GM15510 (cell line): ENCODE results near the gene HOATZ.

Experiments
- POLR2A ChIP-seq: IDR thresholded peaks from 3 replicates; pipeline ENCODE4 v1.6.1; 2011; ENCODE audit warnings: borderline replicate concordance; ENCODE audit not compliant: insufficient read length; ENCODE audit errors: extremely low read depth

HOATZ gene

GRCh38 chr11:111514216-111515031 is at the start of gene HOATZ:
HOATZ (plus strand) TSS chr11:111514778; CDS start chr11:111514785, 7 bp downstream.
- no peak for TF ChIP-seq POLR2A

GRCh38 chr11:111465400-111465799 is 49.2 kb upstream of the HOATZ start:
- no peak for TF ChIP-seq POLR2A

DNA sequence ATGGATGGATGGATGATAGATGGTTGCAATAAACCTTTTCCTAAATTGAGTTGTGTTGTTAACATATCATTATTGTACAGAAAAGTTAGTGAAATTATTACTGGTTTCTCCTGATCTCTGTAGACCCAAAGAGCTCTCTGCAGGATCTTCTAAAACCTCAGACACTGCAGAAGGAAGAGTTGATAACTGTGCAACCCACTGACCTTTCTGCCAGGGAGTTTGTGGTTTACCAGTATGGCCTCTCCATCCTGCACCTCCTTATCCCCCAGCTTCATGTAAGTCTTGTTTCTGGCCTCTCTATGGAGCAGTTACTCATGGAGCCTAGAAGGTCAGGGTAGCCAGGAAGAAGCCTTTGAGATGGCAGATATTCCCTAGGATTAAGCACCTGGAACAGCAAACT is 48.0 kb upstream of the HOATZ start:
- TF ChIP-seq POLR2A = no peak

DNA sequence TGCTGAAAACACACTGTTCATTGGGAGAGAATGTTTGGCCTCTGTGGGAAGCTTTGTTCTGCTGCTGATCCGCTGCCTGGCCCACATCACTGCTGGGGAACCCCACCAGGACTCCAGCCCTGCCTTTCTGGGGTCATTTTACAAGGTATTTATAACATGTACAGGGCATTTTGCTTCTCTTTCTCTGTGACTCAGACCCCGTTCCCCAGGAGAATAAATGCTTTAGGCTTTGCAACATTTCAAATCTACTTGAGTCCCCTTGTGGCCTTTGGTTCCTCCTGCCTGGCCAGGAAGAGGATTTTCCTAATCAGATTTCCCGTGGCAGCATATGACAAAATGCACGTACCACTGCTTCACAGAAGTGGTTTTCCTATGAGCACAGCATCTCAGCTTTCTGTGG is 45.4 kb upstream of the HOATZ start:
- TF ChIP-seq POLR2A = no peak

DNA sequence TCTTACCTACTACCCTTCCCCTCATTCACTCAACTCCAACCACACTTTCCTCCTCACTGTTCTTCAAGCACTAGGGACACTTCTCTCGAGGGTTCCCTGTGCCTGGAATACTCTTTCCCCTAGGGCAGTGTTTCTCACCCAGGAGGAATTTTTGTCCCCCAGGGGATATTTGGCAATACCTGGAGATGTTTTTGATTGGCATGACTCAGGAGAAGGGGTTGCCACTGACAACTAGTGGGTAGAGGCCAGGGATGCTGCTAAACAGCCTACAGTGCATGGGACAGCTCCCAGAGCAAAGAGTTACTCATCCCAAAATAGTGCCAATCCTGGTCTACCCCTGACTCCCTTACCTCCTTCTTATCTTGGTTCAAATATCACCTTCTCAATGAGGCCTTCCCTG is 42.4 kb upstream of the HOATZ start:
- no peak for TF ChIP-seq POLR2A

GRCh38 chr11:111474432-111474831 is 40.1 kb upstream of the HOATZ start:
- TF ChIP-seq POLR2A = no peak

- no peak for TF ChIP-seq POLR2A
Measured at GRCh38 chr11:111476366-111476765, 38.2 kb upstream of the HOATZ start.

GRCh38 chr11:111476956-111477355 is 37.6 kb upstream of the HOATZ start:
- no peak for TF ChIP-seq POLR2A

DNA sequence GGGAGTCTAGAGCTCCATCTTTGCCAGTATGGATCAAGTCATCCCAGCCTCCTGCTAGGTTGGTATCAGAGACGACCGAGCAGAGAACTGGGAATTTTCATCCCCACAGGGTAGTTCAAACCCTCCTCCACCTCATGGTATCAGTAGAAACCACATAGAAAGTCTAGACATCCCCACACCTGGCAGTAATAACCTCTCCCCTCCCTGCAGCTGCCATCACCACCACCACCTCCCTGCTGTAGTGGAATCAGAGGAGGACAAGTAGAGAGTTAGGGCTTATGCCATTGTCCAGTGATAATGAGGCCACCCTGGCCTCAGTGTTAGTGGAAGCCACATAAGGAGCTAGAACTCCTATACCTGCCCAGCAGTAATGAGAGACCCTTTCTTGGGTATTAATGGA is 36.7 kb upstream of the HOATZ start:
- TF ChIP-seq POLR2A = no peak

DNA sequence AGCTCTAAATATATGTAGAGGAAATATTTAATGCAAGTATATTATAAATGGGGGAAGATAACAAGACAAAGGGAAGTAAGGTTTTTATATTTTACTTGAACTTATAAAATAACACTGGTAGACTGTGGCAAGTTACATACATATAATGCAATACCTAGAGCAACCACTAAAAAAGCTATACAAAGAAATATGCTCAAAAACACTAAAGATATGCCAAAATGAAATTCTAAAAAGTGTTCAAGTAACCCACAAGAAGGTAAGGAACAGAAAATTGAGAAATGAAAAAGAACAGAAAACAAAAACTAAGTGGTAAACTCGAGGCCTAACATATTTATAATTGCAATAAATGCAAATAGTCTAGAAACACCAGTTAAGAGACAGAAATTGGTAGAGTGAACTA is 34.9 kb upstream of the HOATZ start:
- no peak for TF ChIP-seq POLR2A

DNA sequence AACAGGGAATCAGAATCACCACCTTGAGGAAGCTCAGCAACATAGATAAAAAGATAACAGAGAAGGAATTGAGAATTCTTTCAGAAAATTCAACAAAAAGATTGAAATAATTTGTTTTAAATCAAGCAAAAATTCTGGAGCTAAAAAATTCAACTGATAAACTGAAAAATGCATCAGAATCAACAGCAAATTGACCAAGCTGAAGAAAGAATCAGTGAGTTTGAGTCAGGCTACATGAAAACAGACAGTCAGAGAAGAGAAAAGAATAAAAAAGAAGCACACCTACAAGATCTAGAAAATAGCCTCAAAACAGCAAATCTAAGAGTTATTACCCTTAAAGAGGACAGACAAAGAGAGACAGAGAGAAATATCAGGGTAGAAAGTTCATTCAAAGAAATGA is 31.1 kb upstream of the HOATZ start:
- TF ChIP-seq POLR2A = no peak

DNA sequence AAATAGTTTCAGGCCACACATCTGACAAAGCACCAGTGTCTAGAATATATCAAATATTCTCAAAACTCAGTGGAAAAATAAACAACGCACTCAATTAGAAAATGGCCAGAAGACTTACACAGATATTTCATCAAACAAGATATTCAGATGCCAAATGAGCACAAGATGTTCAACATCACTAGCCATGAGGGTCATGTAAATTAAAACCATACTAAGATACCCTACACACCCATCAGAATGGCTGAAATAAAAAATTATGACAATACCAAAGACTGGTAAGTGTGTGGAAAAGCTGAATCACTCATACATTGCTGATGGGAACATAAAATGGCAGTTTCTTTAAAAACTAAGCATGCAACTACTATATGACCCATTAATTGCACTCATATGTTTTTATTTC is 24.1 kb upstream of the HOATZ start:
- no peak for TF ChIP-seq POLR2A

- no peak for TF ChIP-seq POLR2A
Measured at GRCh38 chr11:111494040-111494439, 20.5 kb upstream of the HOATZ start.

GRCh38 chr11:111499483-111499882 is 15.1 kb upstream of the HOATZ start:
- TF ChIP-seq POLR2A = no peak

- no peak for TF ChIP-seq POLR2A
Measured at GRCh38 chr11:111500481-111500880, 14.1 kb upstream of the HOATZ start.

GRCh38 chr11:111502611-111503010 is 12.0 kb upstream of the HOATZ start:
- TF ChIP-seq POLR2A = no peak

GRCh38 chr11:111510311-111510710 is 4.3 kb upstream of the HOATZ start:
- TF ChIP-seq POLR2A = no peak

GRCh38 chr11:111512296-111513239 is 2.0 kb upstream of the HOATZ start, which contains the start of gene BTG4:
BTG4 (minus strand) TSS chr11:111512386; CDS start chr11:111498776, 13,610 bp downstream.
- TF ChIP-seq POLR2A = no peak
